Neuronal stem cell (in vitro differentiated cells): ENCODE data around the gene BUD31.

Experiments used
- DNase-seq: peaks from one replicate; pipeline ENCODE4 v3.0.0-alpha.2; 2013; ENCODE audit warnings: low spot score
- H2AFZ ChIP-seq: one replicate; pipeline ENCODE4 v1.6.1; 2013; ENCODE audit warnings: mild to moderate bottlenecking, low read length, inconsistent platforms
- H2AK5ac ChIP-seq: 2 replicates; pipeline ENCODE4 v1.6.1; 2013; ENCODE audit warnings: low read depth, mild to moderate bottlenecking, inconsistent platforms, low read length, moderate library complexity, mixed read lengths
- H2BK120ac ChIP-seq: 2 replicates; pipeline ENCODE4 v1.6.1; 2013; ENCODE audit warnings: low read depth, mild to moderate bottlenecking, inconsistent platforms, low read length, moderate library complexity, mixed read lengths
- H2BK12ac ChIP-seq: one replicate; pipeline ENCODE4 v1.6.1; 2013; ENCODE audit warnings: low read length, inconsistent platforms
- H2BK15ac ChIP-seq: 2 replicates; pipeline ENCODE4 v1.6.1; 2013; ENCODE audit warnings: mild to moderate bottlenecking, low read length, inconsistent platforms, mixed read lengths
- H2BK5ac ChIP-seq: one replicate; pipeline ENCODE4 v1.6.1; 2013; ENCODE audit warnings: inconsistent platforms, mild to moderate bottlenecking, low read length, moderate library complexity
- H3K14ac ChIP-seq: one replicate; pipeline ENCODE4 v1.6.1; 2013; ENCODE audit warnings: low read length, inconsistent platforms
- H3K18ac ChIP-seq: 2 replicates; pipeline ENCODE4 v1.6.1; 2013; ENCODE audit warnings: low read length, inconsistent platforms
- H3K23ac ChIP-seq: 2 replicates; pipeline ENCODE4 v1.6.1; 2013; ENCODE audit warnings: low read depth, mild to moderate bottlenecking, mixed read lengths, low read length, inconsistent platforms; ENCODE audit not compliant: poor library complexity
- H3K27ac ChIP-seq: replicated peaks from 3 replicates; pipeline ENCODE4 v1.5.1; 2013; ENCODE audit warnings: low read length, inconsistent platforms
- H3K27me3 ChIP-seq, 3 experiments: 2 replicates each; pipeline ENCODE4 v1.6.1; 2013; ENCODE audit warnings: low read length in 3 of 3, mild to moderate bottlenecking in 2 of 3, inconsistent platforms in 1 of 3, low read depth in 1 of 3, mixed read lengths in 1 of 3, moderate library complexity in 1 of 3; ENCODE audit not compliant: control insufficient read depth in 3 of 3, insufficient read depth in 3 of 3
- H3K36me3 ChIP-seq, 2 donors: replicated peaks in 1 of 2; 2 replicates each; pipeline ENCODE4 v1.6.1; 2013; ENCODE audit warnings: low read length in 2 of 2; ENCODE audit not compliant: control insufficient read depth in 2 of 2, insufficient read depth in 2 of 2
- H3K4ac ChIP-seq: 2 replicates; pipeline ENCODE4 v1.6.1; 2013; ENCODE audit warnings: inconsistent platforms, mild to moderate bottlenecking, low read length, moderate library complexity
- H3K4me1 ChIP-seq, 2 donors: 1 replicate in 1 of 2; 2 replicates in 1 of 2; pipeline ENCODE4 v1.6.1; 2013; ENCODE audit warnings: low read length in 2 of 2, low read depth in 1 of 2; ENCODE audit not compliant: control insufficient read depth in 2 of 2, insufficient read depth in 1 of 2
- H3K4me2 ChIP-seq: one replicate; pipeline ENCODE4 v1.6.1; 2013; ENCODE audit warnings: mild to moderate bottlenecking, low read length, inconsistent platforms; ENCODE audit not compliant: insufficient read depth, poor library complexity, severe bottlenecking
- H3K4me3 ChIP-seq, 2 donors: 2 replicates each; pipeline ENCODE4 v1.5.1; 2013; ENCODE audit warnings: low read length in 2 of 2, mild to moderate bottlenecking in 2 of 2, inconsistent platforms in 1 of 2, moderate library complexity in 1 of 2
- H3K79me1 ChIP-seq: one replicate; pipeline ENCODE4 v1.6.1; 2013; ENCODE audit warnings: low read depth, mild to moderate bottlenecking, inconsistent platforms, low read length, moderate library complexity
- H3K9ac ChIP-seq: one replicate; pipeline ENCODE4 v1.6.1; 2013; ENCODE audit warnings: mild to moderate bottlenecking, low read depth, low read length, inconsistent platforms; ENCODE audit not compliant: poor library complexity
- H3K9me3 ChIP-seq, 2 donors: replicated peaks in 1 of 2; 2 replicates each; pipeline versions ENCODE3 to v1.6.1; 2013; ENCODE audit warnings: low read length in 2 of 2, mild to moderate bottlenecking in 2 of 2, inconsistent platforms in 1 of 2, low read depth in 1 of 2, mixed read lengths in 1 of 2, moderate library complexity in 1 of 2; ENCODE audit not compliant: control insufficient read depth in 2 of 2, insufficient read depth in 1 of 2
- H4K8ac ChIP-seq: one replicate; pipeline ENCODE4 v1.6.1; 2013; ENCODE audit warnings: low read depth, mild to moderate bottlenecking, inconsistent platforms, low read length, moderate library complexity
- H4K91ac ChIP-seq: one replicate; pipeline ENCODE4 v1.6.1; 2013; ENCODE audit warnings: low read length, low read depth, mild to moderate bottlenecking, inconsistent platforms; ENCODE audit not compliant: poor library complexity
- WGBS, 2 donors: extraction: QIAGEN DNeasy Blood & Tissue Kit; methylation state at CpG; one replicate each; pipeline ENCODE4 v1.1.7; 2013; ENCODE audit warnings: missing lambda C conversion rate in 2 of 2, mixed read lengths in 1 of 2; ENCODE audit not compliant: insufficient read length in 2 of 2, insufficient replicate concordance in 1 of 2; ENCODE audit errors: extremely low coverage in 2 of 2; 5-methylcytosine and 5-hydroxymethylcytosine counted together

Gene BUD31

DNA sequence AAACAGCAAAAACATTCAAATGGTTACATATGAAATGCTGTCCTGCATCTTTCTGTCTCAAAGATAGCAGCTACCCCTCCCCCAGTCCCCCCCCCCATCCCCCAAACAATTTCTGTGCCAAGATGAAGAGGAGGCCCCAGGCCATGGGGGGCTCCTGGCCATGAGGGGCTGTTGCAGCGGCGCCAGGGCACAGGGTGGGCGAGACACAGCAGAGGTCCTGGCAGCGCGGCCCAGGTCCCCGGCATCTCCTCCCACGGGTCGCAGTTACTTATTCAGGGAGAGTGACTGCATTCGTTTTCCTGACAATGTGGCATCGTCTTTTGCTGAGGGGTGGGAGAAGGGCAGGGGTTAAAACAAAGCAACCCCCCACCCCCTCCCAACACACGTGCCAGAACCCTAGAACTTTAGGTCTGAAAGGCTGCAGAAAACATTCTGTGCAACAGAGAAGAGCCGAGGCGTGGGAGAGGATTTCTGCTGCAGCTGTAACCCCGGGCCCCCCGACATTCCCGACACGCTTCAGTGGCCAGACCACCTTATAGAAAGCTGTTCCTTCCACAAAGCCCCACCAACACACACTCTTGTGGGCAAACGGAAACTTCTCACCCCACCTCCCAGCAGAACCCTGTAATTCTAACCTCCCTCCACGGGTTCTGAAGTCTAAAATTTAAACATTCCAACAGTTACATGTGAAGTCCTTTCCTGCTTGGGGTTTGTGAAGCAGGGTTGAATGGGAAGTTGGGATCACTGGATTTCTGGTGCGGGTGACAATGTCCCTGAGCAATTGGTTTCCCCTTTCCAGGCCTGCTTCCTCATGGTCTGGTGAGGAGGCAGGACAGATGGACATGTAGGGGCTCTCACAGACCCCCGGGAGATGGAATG, 12.1 kb upstream of the BUD31 start:
- WGBS, 2 donors: no CpG with 5 or more reads among the region's 21 CpGs
- Histone ChIP-seq H2BK120ac (no peak overlapping the region), H3K4me2 (no peak overlapping the region), H3K18ac (no peak overlapping the region), H3K14ac (no peak overlapping the region), H2BK5ac (no peak overlapping the region), H3K9me3 (no peaks in the 10 kb centered on the region), H2BK15ac (no peak overlapping the region), H3K4me1 (peaks cover 0 to 12% of the 10 kb centered on the region in 2 donors), H2AK5ac (no peak overlapping the region), H3K27ac (no peak overlapping the region), H3K79me1 (no peaks in the 10 kb centered on the region), H3K4ac (no peak overlapping the region), H2BK12ac (no peak overlapping the region), H3K36me3 (peaks cover 53 to 97% of the 10 kb centered on the region in 2 donors), H2AFZ (no peak overlapping the region), H4K91ac (no peak overlapping the region), H3K4me3 (no peak overlapping the region), H3K9ac (no peak overlapping the region), H3K23ac (no peak overlapping the region), H4K8ac (no peak overlapping the region), H3K27me3 (no peaks in the 10 kb centered on the region)
- DNase-seq: no peak

DNA sequence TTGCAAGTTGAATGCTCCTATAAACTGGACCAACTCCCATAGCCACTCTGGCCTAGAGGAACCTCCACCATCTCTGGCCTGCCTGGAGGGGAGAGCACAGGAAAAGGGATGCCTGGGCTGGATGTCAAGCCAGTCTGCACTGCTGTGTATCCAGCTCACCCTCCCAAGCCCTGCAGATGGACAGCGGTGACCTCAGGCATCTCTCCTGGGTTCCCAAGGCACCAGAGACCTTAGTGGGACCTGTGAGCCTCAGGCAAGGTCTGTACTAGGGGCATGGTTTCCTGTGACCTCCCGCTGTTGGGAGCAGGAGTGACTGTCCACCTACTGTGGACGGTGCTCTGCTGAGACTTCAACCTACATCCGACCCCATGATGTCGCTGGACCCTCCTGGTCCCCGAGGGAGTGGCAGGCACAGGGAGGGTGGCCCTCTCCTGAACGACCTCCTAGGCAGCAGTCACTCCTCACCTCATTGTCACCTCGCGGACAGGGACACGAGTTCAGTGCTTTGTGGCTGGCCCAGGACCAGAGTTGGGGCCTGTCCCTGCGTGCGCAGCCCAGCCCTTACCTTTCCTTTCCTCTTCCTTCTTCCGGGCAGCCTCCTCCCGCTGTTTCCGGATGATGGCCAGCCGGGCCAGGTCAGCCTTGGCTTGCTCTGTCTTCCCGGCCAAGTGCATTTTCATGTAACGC, 11.3 kb upstream of the BUD31 start:
- H2BK12ac ChIP-seq: no peak overlapping the region
- no peaks in the 10 kb centered on the region for H3K79me1 ChIP-seq
- no peak overlapping the region for H3K4ac ChIP-seq
- no peak overlapping the region for H3K27ac ChIP-seq
- DNase-seq: no peak
- H3K4me3 ChIP-seq: no peak overlapping the region
- H3K18ac ChIP-seq: no peak overlapping the region
- no peak overlapping the region for H3K14ac ChIP-seq
- H2BK15ac ChIP-seq: no peak overlapping the region
- H4K91ac ChIP-seq: no peak overlapping the region
- no peak overlapping the region for H2AK5ac ChIP-seq
- peak overlapping the region; percentile 1 for H4K8ac ChIP-seq
- no peak overlapping the region for H2AFZ ChIP-seq
- peaks cover 0 to 9% of the 10 kb centered on the region in 2 donors for H3K4me1 ChIP-seq
- H3K23ac ChIP-seq: peak overlapping the region; percentile 6
- H3K36me3 ChIP-seq: peaks cover 54 to 97% of the 10 kb centered on the region in 2 donors
- H3K9ac ChIP-seq: peak overlapping the region; percentile 24
- no peak overlapping the region for H3K4me2 ChIP-seq
- H3K9me3 ChIP-seq: no peaks in the 10 kb centered on the region
- H2BK120ac ChIP-seq: no peak overlapping the region
- no CpG with 5 or more reads among the region's 18 CpGs for WGBS, 2 donors
- H2BK5ac ChIP-seq: no peak overlapping the region
- no peaks in the 10 kb centered on the region for H3K27me3 ChIP-seq

DNA sequence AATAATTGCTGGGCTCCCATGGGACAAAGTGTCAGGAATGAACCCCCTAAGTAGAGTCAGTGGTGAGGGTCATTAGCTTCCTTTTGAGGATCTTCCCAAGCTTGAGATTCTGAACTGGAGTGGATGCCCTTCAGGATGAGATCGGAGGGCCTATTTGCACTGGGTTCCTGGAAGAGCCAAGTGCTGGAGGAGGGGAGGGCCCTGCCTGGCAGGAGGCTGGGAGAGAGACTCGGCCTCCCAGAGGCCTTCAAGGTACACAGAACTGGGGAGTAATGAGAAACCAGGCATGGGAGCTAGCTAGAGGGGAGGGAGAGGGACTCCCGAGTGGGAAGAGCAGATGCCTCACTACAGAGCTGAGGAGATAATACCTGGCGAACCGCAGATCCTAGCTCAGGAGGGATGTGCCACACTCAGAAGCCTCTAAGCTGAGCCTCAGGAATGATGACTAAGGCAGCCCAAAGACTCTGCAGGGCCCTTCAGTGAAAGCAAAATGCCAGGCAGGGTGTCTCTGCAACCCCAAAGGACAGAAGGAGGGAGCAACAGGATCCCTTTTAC, 9.8 kb upstream of the BUD31 start:
- Histone ChIP-seq H3K27ac (no peak overlapping the region), H3K36me3 (peaks cover 66 to 97% of the 10 kb centered on the region in 2 donors), H3K9ac (no peak overlapping the region), H3K14ac (no peak overlapping the region), H3K9me3 (no peaks in the 10 kb centered on the region), H3K27me3 (no peaks in the 10 kb centered on the region), H3K4me3 (no peak overlapping the region), H3K4ac (no peak overlapping the region), H2AFZ (no peak overlapping the region), H2BK5ac (no peak overlapping the region), H3K4me2 (no peak overlapping the region), H2BK12ac (no peak overlapping the region), H2BK120ac (no peak overlapping the region), H3K23ac (no peak overlapping the region), H4K91ac (no peak overlapping the region), H4K8ac (no peak overlapping the region), H2BK15ac (no peak overlapping the region), H2AK5ac (no peak overlapping the region), H3K18ac (no peak overlapping the region), H3K79me1 (no peaks in the 10 kb centered on the region), H3K4me1 (peaks cover 0 to 3% of the 10 kb centered on the region in 2 donors)
- no peak for DNase-seq
- no CpG with 5 or more reads among the region's 5 CpGs for WGBS, 2 donors

DNA sequence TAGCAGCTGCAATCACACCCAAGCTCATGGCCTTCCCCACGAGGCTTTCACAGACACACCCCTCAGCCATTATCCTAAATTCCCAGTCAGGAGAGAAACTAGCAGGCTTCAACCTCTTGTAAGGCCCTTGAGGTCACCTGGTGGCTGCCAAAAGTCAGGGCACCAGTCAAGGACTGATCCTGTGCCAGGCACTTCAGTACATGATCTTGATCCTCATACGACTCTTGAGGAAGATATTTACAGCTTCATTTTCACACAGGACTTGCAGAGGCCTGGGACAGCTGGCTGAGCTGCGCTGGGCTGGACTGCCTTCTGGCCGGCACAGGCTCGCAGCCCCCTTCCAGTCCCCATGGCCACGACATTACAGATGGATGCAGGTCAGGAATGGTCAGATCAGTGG, 9.2 kb upstream of the BUD31 start:
- Histone ChIP-seq H2BK5ac (peak overlapping the region; percentile 4), H3K9me3 (no peaks in the 10 kb centered on the region), H2BK15ac (no peak overlapping the region), H3K4me2 (no peak overlapping the region), H3K4ac (no peak overlapping the region), H3K4me1 (peaks cover 0 to 2% of the 10 kb centered on the region in 2 donors), H2AK5ac (no peak overlapping the region), H3K4me3 (no peak overlapping the region), H2AFZ (no peak overlapping the region), H3K79me1 (peaks cover 4% of the 10 kb centered on the region), H3K27ac (no peak overlapping the region), H2BK12ac (no peak overlapping the region), H3K14ac (no peak overlapping the region), H3K9ac (no peak overlapping the region), H4K91ac (no peak overlapping the region), H4K8ac (no peak overlapping the region), H3K36me3 (peaks cover 70 to 97% of the 10 kb centered on the region in 2 donors), H3K18ac (no peak overlapping the region), H3K23ac (no peak overlapping the region), H3K27me3 (no peaks in the 10 kb centered on the region), H2BK120ac (no peak overlapping the region)
- no peak for DNase-seq
- no CpG with 5 or more reads among the region's 6 CpGs for WGBS, 2 donors
